NB4 (cell line): ENCODE data around the gene BRSK1.

Experiments
- POLR2A ChIP-seq: IDR thresholded peaks from 2 replicates; pipeline ENCODE4 v1.6.1; 2011; ENCODE audit warnings: mild to moderate bottlenecking; ENCODE audit not compliant: insufficient read length; ENCODE audit errors: extremely low read depth
- TF ChIP-seq, protein P1 (sequence below): IDR thresholded peaks from 2 replicates; pipeline ENCODE4 v1.6.1; 2011; ENCODE audit warnings: low read depth, low read length
- TF ChIP-seq, protein P2 (sequence below): IDR thresholded peaks from one replicate; pipeline ENCODE4 v1.5.1; 2012; ENCODE audit warnings: low read depth, low read length

DNA sequence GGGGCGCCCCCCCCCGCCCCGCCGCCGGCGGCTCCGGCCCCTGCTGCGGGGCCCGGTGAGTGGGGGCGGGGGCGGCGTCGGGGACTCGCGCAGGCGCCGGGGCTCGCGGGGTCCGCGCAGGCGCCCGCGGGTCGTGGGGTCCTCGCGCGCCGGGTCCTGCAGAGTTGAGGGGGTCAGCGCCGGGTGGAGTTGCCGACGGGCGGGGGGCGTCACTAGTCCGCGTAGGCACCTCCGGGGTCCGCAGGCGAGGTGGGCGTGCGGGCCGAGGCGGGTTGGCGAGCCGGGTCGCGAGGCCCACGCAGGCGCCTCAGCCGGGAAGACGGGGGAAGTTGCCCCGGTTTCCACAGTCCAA is 25.3 kb upstream of the BRSK1 start:
- TF ChIP-seq, protein P1, sequence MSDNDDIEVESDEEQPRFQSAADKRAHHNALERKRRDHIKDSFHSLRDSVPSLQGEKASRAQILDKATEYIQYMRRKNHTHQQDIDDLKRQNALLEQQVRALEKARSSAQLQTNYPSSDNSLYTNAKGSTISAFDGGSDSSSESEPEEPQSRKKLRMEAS = no peak
- TF ChIP-seq, protein P2, sequence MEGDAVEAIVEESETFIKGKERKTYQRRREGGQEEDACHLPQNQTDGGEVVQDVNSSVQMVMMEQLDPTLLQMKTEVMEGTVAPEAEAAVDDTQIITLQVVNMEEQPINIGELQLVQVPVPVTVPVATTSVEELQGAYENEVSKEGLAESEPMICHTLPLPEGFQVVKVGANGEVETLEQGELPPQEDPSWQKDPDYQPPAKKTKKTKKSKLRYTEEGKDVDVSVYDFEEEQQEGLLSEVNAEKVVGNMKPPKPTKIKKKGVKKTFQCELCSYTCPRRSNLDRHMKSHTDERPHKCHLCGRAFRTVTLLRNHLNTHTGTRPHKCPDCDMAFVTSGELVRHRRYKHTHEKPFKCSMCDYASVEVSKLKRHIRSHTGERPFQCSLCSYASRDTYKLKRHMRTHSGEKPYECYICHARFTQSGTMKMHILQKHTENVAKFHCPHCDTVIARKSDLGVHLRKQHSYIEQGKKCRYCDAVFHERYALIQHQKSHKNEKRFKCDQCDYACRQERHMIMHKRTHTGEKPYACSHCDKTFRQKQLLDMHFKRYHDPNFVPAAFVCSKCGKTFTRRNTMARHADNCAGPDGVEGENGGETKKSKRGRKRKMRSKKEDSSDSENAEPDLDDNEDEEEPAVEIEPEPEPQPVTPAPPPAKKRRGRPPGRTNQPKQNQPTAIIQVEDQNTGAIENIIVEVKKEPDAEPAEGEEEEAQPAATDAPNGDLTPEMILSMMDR = no peak
- no peak for TF ChIP-seq POLR2A
